ENCODE measurements around the gene MACROD2.
"Not testable (repeated sequence)": the region's sequence is repeated elsewhere in the genome, so short reads cannot be mapped to it uniquely, and the experiment has no call there.

MACROD2 gene

GRCh38 chr20:15515691-15516090 is 1520.4 kb downstream of the MACROD2 start:
- no peak for DNase-seq

- no peak for DNase-seq
Measured at GRCh38 chr20:15520930-15521524, 1525.7 kb downstream of the MACROD2 start.

- no peak for DNase-seq
Measured at GRCh38 chr20:15523400-15523799, 1528.1 kb downstream of the MACROD2 start.

GRCh38 chr20:15528391-15529111 is 1533.2 kb downstream of the MACROD2 start:
- no peak for DNase-seq

GRCh38 chr20:15535863-15536262 is 1540.5 kb downstream of the MACROD2 start:
- DNase-seq: no peak

GRCh38 chr20:15537200-15537599 is 1541.9 kb downstream of the MACROD2 start:
- DNase-seq: not testable (repeated sequence)

DNA sequence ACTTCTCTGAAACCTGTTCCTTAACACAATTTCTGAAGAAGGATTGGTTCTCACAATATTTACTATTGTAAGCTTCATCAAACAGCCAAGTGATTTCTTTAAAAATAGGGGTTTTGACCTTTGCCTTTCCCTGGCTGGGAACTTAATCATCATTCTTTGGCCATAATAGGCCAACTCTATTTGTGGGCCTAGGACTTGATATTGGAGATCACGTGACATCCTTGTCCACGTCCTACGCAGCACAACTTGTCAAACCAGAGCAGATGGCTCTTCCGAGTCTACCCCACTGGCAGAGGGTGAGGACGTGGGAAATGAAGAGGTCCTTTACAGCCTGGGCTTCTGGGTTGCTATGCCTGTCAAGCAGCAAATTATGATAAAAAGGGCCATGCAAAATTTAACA is 1547.3 kb downstream of the MACROD2 start:
- no peak for DNase-seq

DNA sequence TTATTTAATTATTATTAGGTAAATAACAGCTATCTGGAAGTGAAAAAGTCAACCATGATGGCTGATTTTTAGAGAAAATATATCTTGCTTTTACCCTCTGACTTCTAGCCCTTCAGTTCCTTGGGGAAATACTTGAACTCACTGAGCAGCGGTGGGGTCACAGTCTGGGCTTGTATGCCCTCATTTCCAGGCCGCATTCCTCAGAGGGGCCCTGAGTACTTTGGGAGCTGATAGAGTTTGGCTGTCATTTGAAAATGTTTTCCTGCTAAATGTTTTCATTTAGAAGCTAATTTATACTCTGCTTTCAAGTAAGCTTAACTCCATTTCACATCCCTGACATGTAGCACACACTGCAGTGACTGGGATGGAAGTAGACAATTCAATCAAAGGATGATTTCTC is 1549.4 kb downstream of the MACROD2 start:
- no peak for DNase-seq

DNA sequence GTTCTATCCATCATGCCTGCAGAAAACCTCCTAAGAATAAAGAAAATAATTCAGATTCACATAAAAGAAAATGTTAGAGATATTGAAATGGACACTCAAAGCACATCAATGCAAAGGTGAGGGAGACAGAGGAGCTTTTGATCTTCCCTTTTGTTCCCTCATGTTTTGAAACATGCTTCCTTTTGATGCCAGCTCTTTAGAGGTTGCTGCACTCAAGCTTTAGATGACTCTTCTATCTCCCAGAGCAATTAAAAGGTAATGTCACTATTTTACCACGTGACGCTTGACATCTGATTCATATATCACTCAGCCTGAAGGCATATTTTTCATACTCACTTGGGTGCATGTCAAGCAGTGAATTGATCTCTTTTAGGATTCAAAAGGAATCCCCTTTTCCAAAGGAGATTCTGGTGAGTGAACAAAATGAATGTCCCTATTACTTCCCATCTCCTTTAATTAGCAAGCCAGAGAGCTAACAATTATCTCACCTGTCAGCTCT is 1551.3 kb downstream of the MACROD2 start:
- DNase-seq: no peak

GRCh38 chr20:15547119-15547518 is 1551.8 kb downstream of the MACROD2 start:
- DNase-seq: no peak

GRCh38 chr20:15550116-15550870 is 1555.0 kb downstream of the MACROD2 start:
- no peak for DNase-seq

GRCh38 chr20:15555913-15556312 is 1560.6 kb downstream of the MACROD2 start:
- DNase-seq: no peak

DNA sequence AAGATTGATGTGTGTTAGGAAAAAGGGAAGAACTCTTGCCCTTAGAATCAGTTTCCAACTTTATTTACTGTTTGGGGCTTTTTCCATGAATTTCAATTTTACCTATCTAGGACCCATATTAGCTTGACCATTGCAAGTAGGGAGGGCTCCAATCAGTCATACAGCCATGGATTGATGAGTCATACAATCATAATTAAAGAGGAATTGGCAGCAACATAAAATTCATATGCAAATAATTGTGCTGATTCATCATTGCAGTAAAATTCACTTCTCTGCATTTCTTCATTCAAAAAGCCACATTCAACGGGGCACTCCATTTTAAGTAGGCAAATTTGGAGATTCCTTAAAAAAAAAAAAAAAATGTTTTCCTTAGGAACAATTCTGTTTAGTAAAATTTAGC is 1561.6 kb downstream of the MACROD2 start:
- DNase-seq: no peak

DNA sequence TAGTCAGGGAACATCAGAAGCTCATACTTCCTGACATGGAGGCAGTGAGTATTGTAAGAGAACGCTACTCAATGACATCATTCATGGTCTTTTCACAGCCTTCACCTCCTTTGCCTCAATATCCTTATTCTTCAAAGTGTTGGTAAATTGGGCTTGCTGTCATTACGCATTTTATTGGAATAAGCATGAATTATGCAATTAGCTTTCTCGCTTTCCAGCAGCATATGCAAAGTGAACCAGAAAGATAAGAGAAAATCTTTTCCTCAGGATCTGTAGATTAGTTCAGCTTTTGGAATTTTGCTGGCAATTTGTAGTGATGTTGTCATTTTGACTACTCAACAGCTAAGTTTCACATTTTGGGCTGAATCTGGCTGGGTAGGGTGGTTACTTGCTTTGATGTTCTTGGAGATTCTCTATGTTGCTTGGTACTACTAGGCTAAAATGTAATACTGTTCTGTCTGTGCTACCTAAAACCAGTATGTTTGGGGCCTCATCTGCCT is 1565.8 kb downstream of the MACROD2 start:
- no peak for DNase-seq

DNA sequence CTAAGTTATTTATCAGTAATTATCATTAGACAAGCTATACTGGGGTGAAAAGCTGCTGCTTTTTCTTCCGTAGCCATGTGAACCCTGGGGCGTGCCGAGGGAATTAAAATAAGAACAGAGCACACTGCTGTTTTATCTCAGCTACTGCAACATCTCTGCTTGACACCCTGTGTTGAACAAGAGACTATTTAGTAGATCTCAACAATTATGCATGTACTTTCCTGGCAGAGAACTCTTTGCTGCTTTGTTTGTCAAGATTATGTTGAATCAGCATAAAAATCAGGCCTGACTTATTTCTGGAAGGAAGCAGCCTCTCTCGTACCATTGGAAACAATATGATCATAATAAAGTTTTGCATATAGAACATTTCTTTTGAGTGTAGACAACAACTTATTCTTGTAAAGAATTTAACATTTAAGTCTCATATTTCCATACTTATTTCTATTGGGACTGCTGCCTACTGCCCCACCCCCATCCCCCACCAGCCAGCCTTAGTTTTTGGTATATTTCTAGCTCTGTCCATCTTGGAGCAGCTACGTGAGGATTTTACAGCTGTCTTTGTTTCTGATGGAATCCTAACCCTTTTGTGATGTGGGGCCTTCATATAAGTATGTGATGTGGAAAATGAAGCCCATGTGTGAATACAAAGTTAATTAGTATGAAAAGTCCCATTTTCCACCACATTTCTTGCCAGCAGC is 1566.5 kb downstream of the MACROD2 start:
- DNase-seq: no peak

DNA sequence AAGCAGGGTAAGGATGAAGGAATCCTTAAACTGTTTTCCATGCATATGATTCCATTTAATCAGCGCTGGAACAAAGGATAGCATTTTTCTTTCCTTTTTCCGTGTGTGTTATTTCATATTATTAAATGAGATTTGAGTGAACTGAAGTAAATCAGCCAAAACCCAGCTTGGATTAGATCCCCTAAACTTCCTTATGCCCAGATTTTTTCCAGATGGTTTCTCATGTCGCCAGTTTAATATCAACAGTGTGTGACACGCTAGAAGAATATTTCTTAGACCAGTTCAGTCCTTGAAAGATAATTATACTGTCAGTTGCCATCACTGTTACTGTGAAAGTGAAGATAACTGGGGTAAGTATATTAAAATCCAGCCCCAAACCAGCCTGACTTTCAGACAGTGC is 1568.5 kb downstream of the MACROD2 start:
- no peak for DNase-seq

GRCh38 chr20:15564981-15565380 is 1569.7 kb downstream of the MACROD2 start:
- DNase-seq: no peak

DNA sequence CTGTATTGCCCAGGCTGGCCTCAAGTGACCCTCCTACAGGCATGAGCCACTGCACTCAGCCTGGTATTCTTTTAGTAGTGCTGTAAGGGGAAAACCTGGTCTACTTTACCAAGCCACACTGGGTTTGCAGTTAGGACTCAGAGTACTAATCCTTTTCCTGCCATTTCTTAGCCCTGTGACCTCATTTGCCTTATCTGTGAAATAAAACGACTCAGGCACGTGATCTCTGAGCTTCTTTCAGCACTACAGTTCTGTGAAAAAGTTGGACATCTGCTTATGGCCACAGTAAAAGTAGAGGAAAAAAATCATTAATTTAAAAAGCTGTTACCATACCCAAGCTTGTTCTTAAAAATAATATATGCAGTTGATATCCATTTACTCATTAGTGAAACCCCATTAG is 1570.5 kb downstream of the MACROD2 start:
- DNase-seq: no peak

GRCh38 chr20:15567219-15567618 is 1571.9 kb downstream of the MACROD2 start:
- no peak for DNase-seq

GRCh38 chr20:15570156-15570555 is 1574.8 kb downstream of the MACROD2 start:
- DNase-seq: no peak

DNA sequence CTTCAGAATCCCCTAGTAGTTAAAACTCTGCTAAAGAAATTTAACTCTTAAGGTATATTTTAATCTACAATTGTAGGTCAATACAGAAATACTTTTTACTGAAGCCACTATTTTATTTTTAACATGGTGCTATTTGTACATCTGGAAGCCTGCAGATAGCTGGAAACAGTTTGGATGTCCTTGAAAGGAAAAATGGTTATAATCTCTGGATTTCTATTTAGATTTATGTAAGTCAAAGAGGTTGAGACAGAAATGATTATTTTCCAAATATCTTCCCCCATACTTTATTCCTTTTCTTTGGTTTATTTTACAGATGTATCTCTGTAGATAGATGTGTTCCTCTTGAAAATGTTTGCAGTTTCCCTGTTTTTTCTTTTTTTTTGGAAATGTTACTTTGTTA is 1575.7 kb downstream of the MACROD2 start:
- no peak for DNase-seq

DNA sequence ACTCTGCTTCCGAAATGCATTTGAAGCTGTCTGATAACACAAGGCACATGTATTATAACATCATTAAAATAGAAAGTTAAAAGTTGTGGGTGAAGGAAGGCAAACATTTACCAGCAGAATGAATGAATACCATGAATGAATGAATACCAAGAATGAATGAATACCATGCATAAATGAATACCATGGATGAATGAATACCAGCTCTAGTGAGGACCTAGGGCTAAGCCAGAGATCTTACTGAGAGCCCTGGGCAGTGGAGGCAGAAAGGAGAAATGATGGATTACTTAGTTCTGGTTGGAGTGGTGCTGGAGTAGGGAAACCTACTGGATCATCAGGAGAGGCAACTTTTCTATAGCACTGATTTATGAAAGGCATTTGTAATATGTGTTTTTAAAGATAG is 1579.9 kb downstream of the MACROD2 start:
- DNase-seq: no peak

DNA sequence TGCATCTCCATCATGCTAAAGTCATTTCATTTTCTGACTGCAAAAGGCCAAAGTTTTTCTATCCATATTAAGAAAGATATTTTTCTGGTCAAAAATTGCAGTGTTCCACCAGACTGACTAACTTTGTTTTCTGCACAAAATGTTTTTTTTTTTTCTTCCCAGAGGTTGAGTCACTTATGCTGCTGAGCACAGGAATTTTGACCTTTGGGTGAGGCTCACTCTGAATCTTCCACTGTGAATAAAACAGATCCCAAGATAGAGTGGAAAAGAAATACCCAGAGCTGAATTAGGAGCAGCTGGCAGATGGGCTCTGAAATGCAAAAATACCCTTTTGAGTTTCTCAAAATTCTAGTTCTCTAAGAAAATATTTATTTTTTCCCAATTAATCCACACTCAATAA is 1581.1 kb downstream of the MACROD2 start:
- DNase-seq: no peak
